ENCODE results near the gene ENPEP.

The ENPEP gene

DNA sequence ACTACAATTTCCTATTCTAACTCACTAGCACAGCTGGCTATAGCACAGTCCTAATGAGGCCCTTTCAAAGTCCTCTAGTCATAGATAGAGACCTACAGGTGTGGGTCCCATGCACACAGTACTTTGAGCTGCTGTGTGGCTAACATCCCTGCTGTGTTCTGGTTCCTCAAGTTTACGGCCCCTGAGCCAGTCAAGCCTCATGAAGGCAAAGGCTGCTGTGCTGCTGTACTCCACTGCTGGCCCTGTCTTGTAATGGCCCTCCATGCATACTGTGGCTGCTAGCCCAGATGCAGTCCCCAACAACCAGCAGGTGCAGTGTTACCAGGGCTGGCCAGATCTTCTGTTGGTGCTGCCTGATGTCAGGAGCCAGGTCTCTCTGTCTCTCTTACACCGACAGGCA lies 23.4 kb upstream of the ENPEP start:
- Histone ChIP-seq H3K27ac (no peak overlapping the region), H3K9me3 (no peaks in the 10 kb centered on the region), H3K4me1 (no peaks in the 10 kb centered on the region), H3K36me3 (no peaks in the 10 kb centered on the region), H3K4me3 (no peak overlapping the region), H3K27me3 (no peaks in the 10 kb centered on the region)
- TF ChIP-seq CTCF (IDR thresholded peaks at IDR 0.05): no peak
- intact Hi-C loops (cut with DNase I; ENCODE audit: low total_unique reads): no loop called here
- no peak for DNase-seq

- H3K36me3 ChIP-seq: no peaks in the 10 kb centered on the region
- no peaks in the 10 kb centered on the region for H3K27me3 ChIP-seq
- intact Hi-C loops (cut with DNase I; ENCODE audit: low total_unique reads): no loop called here
- H3K27ac ChIP-seq: no peak overlapping the region
- TF ChIP-seq CTCF (IDR thresholded peaks at IDR 0.05): no peak
- H3K4me1 ChIP-seq: no peaks in the 10 kb centered on the region
- no peak for DNase-seq
- H3K4me3 ChIP-seq: no peak overlapping the region
- no peaks in the 10 kb centered on the region for H3K9me3 ChIP-seq
These were observed 21.5 kb upstream of the ENPEP start for GRCh38 chr4:110454441-110454840.

DNA sequence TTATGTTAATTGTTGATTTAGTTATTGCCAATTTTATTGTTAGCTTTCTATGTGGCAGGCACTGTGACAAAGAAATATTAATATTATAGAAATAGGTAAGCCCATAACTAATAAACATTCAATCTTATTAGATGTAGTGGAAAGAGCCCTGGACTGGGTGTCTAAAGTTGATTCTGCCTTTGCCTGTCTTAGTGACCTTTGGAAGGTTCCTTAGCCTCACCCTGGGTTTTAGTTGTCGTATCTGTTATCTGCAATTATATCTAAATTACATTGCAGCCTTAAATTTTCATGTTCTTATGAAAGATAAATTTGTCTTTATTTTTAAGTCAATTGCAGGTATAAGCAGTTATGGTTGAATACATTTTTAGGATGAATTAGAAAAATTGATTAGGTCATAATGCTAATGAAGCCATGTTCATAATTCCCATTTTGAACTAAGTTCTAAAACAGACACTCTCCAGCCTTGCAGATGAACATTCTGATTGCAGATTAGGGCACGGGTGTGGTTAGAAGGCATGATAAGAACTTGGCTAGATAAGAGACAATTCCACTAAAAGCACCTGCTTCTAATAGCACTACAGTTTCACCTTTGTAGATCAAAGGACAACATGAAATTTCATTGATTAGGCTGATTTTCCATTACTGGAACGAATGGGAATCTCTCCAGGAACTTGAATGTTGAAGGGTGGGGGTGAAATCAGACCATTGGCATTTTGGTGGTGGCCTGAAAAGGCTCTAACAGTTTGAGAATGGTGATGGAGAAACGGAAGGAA lies 17.3 kb upstream of the ENPEP start:
- no peak for TF ChIP-seq CTCF (IDR thresholded peaks at IDR 0.05)
- Histone ChIP-seq H3K4me3 (no peak overlapping the region), H3K9me3 (no peaks in the 10 kb centered on the region), H3K4me1 (no peaks in the 10 kb centered on the region), H3K36me3 (no peaks in the 10 kb centered on the region), H3K27ac (no peak overlapping the region), H3K27me3 (no peaks in the 10 kb centered on the region)
- intact Hi-C loops (cut with DNase I; ENCODE audit: low total_unique reads): loop anchor here (5.0 kb wide), 1 partner anchor 829 kb away; no protein-coding TSS in a partner anchor
- DNase-seq: no peak

- Histone ChIP-seq H3K4me3 (no peak overlapping the region), H3K27me3 (no peaks in the 10 kb centered on the region), H3K27ac (no peak overlapping the region), H3K9me3 (no peaks in the 10 kb centered on the region), H3K4me1 (no peaks in the 10 kb centered on the region), H3K36me3 (no peaks in the 10 kb centered on the region)
- intact Hi-C loops (cut with DNase I; ENCODE audit: low total_unique reads): no loop called here
- DNase-seq: no peak
- no peak for TF ChIP-seq CTCF (IDR thresholded peaks at IDR 0.05)
These were observed 15.7 kb upstream of the ENPEP start for GRCh38 chr4:110460074-110460746.

DNA sequence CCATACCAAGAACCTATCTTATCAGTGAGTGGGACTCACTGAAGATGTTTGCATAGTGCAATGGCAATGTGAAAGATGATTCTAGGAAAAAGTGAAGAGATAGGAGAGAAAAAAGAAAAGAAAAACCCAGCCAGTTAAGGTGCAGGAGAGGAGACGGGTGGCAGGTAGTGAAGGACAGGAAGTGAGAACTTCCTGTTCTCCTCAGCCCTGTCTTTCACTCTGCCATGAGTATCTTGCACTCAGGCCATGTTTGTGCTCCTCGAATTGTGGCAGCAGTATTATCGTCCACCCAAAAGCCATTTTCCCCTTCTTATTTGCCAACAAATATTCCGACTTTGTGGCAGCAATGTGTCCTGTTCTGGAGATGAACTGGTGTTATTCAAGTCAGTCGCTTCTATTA lies 8.6 kb upstream of the ENPEP start:
- no peak for DNase-seq
- H3K27me3 ChIP-seq: no peaks in the 10 kb centered on the region
- H3K9me3 ChIP-seq: peaks cover 0 to 5% (median 4%) of the 10 kb centered on the region in 3 donors
- no peak overlapping the region for H3K4me3 ChIP-seq
- no peaks in the 10 kb centered on the region for H3K36me3 ChIP-seq
- intact Hi-C loops (cut with DNase I; ENCODE audit: low total_unique reads): no loop called here
- no peaks in the 10 kb centered on the region for H3K4me1 ChIP-seq
- no peak overlapping the region for H3K27ac ChIP-seq
- no peak for TF ChIP-seq CTCF (IDR thresholded peaks at IDR 0.05)
